Tibial nerve (tissue), 3 donors: ENCODE results near the gene HNRNPDL.

Experiments
- CTCF ChIP-seq, 5 experiments: fragments of 200-600 bp in 3 of 5; fragments of 450-650 bp in 2 of 5; sonication (generic) in 3 of 5; IDR thresholded peaks; one replicate each; pipeline ENCODE4 v1.5.1; 2016 to 2019; ENCODE audit warnings: antibody characterized with exemption in 5 of 5, mild to moderate bottlenecking in 3 of 5, moderate library complexity in 2 of 5
- POLR2A ChIP-seq, 2 donors: fragments of 450-650 bp; IDR thresholded peaks; one replicate each; pipeline ENCODE4 v1.6.1; 2017; ENCODE audit warnings: antibody characterized with exemption in 2 of 2, mild to moderate bottlenecking in 2 of 2, moderate library complexity in 2 of 2

- TF ChIP-seq POLR2A (IDR thresholded peaks at IDR 0.05) = no peak
- no peak for TF ChIP-seq CTCF (IDR thresholded peaks at IDR 0.05)
These were observed 41.9 kb downstream of the HNRNPDL start for GRCh38 chr4:82388405-82388804.
